ENCODE data around the gene MAST4. TPM values are rescaled to one million over a fixed set of nuclear protein-coding genes. Genes with fewer than 3 reads are reported as not detected.

MAST4 gene
- total and polyA plus RNA-seq, 2 experiments from 2014 or later = 4.2 to 6.0 TPM

DNA sequence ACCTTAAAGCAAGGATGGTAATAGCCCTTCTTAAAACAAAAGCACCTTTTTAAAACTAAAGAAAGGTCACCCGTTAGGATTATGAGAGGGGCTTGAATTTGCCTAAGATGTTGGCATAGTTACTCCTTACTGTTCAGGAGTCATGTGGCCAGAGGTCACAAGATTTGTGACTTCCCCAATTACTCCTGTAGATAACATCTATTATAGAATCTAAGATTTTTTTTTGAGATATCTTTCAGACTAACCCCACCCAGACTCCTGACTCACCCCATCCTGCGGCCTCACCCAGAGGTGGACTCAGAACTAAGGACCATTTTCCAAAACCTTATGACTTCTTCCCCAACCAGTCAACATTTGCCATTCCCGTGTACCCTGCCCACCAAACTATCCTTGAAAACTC lies 598.0 kb downstream of the MAST4 start:
- no peaks in the 10 kb centered on the region for H3K4me1 ChIP-seq (ENCODE audit: insufficient read depth)
- in situ Hi-C loops (cut with MboI) = no loop called here
- H3K9me3 ChIP-seq (ENCODE audit: low read depth) = no peaks in the 10 kb centered on the region

DNA sequence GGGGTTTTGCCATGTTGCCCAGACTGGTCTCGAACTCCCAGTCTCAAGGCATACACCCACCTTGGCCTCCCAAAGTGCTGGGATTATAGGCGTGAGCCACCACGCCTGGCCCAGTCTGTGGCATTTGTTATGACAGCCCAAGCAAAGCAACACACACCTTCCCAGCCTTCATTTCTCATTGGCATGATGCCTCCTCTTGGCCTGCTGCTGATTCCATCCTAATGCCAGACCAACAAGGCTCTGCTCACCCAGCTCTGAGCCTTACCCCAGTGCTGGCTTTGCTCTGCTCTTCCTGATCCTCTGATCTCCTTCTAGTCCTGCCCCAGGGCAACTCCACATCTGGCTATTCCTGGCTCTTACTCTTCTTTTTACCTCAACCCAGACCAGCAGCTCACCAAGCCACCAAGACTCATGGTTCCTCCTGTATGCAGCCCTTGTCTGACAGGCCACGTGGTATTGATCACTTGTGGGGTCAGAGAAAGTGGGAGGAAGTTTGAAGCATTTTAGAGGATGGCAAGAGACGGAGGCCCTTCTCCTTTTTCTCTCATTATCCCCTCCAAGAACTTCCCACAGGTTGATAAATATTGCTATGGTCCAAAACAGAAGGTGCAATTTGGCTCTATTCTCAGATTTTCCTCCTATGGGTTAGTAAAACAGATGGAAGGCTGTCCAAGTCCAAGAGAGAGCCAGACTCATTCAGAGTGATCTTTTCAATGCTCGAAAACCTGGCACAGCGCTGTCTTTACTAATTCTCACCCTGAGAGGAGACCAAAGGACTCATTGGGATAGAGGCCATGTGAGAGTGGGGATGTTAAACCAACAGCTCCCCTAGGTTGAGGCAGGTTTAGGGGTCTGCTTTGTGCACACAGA lies 599.4 kb downstream of the MAST4 start:
- DNase-seq = no peak
- H3K27ac ChIP-seq = no peak overlapping the region
- in situ Hi-C loops (cut with MboI) = no loop called here
- no peak overlapping the region for H3K4me2 ChIP-seq (ENCODE audit: unreplicated experiment)
- H3K4me3 ChIP-seq = no peak overlapping the region
- H3K36me3 ChIP-seq (ENCODE audit: low read depth) = no peaks in the 10 kb centered on the region
- H4K20me1 ChIP-seq (ENCODE audit: insufficient read depth) = no peaks in the 10 kb centered on the region
- no peak for TF ChIP-seq EZH2 (IDR thresholded peaks at IDR 0.05; ENCODE audit: insufficient read depth, poor library complexity, severe bottlenecking)
- TF ChIP-seq EZH2phosphoT487 (IDR thresholded peaks at IDR 0.05; ENCODE audit: insufficient read depth, low read depth) = no peak
- no peak overlapping the region for H3K9ac ChIP-seq
- no peaks in the 10 kb centered on the region for H3K9me3 ChIP-seq (ENCODE audit: low read depth)
- no peaks in the 10 kb centered on the region for H3K9me2 ChIP-seq (ENCODE audit: insufficient read depth)
- no peaks in the 10 kb centered on the region for H3K27me3 ChIP-seq (replicated peaks; ENCODE audit: insufficient read depth)
- H2AFZ ChIP-seq = no peak overlapping the region
- 79 to 81% methylated on average over 7 of the region's 7 CpGs for WGBS, 2 experiments (ENCODE audit: low coverage in 1 of 2, low lambda C conversion rate in 2 of 2, missing lambda C conversion rate in 2 of 2)
- no peaks in the 10 kb centered on the region for H3K4me1 ChIP-seq (ENCODE audit: insufficient read depth)
- H3F3A ChIP-seq (ENCODE audit: insufficient read depth) = no peaks in the 10 kb centered on the region
- no peaks in the 10 kb centered on the region for H3K79me2 ChIP-seq (ENCODE audit: insufficient read depth)

More for the DNA sequence above, 598.0 kb downstream of the MAST4 start:
- Histone ChIP-seq H3K9me2 (ENCODE audit: insufficient read depth) (no peaks in the 10 kb centered on the region), H3K4me2 (ENCODE audit: unreplicated experiment) (no peak overlapping the region), H2AFZ (no peak overlapping the region), H3F3A (ENCODE audit: insufficient read depth) (no peaks in the 10 kb centered on the region), H3K4me3 (no peak overlapping the region), H3K36me3 (ENCODE audit: low read depth) (no peaks in the 10 kb centered on the region), H3K9ac (no peak overlapping the region), H3K79me2 (ENCODE audit: insufficient read depth) (no peaks in the 10 kb centered on the region), H3K27ac (no peak overlapping the region), H4K20me1 (ENCODE audit: insufficient read depth) (no peaks in the 10 kb centered on the region), H3K27me3 (replicated peaks; ENCODE audit: insufficient read depth) (no peaks in the 10 kb centered on the region)
- WGBS, 2 experiments (ENCODE audit: low coverage in 1 of 2, low lambda C conversion rate in 2 of 2, missing lambda C conversion rate in 2 of 2) = 87 to 95% methylated on average over 3 of the region's 3 CpGs
- TF ChIP-seq EZH2phosphoT487 (IDR thresholded peaks at IDR 0.05; ENCODE audit: insufficient read depth, low read depth) = no peak
- TF ChIP-seq EZH2 (IDR thresholded peaks at IDR 0.05; ENCODE audit: insufficient read depth, poor library complexity, severe bottlenecking) = no peak
- DNase-seq = no peak

DNA sequence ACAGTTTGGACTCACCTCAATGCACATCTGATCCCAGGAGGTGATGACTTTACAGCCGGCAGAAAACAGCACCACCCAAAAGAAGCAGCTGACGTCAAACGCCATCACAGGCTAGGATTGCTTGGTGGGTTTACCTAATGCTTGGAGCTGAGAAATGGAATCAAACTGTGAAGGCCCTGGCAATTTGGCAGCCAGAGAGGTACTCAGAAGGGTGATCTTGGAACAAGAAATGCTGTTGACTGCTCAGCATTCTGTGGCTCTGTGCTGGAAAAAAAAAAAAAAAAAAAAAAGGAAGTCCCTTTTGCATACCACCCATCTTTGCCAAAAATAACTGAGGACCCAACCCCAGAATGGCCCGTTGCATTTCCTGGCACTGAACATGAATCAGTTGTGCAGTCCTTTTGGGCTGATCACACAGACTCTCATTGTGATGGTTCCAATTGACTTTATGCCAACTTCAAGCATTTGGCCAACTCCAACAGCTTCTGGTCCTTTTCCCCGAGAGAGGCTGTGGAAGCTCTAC lies 600.4 kb downstream of the MAST4 start, which contains the start of gene CD180:
CD180 (minus strand) TSS at position 263 of the 523 bp plus-strand sequence; CDS start at position 105, 158 bp downstream.
- in situ Hi-C loops (cut with MboI) = no loop called here
- H3K36me3 ChIP-seq (ENCODE audit: low read depth) = no peaks in the 10 kb centered on the region
- H4K20me1 ChIP-seq (ENCODE audit: insufficient read depth) = no peaks in the 10 kb centered on the region
- H2AFZ ChIP-seq = no peak within 1 kb of the TSS
- H3K9me2 ChIP-seq (ENCODE audit: insufficient read depth) = no peaks in the 10 kb centered on the region
- H3K4me3 ChIP-seq = no peak within 1 kb of the TSS
- H3K4me2 ChIP-seq (ENCODE audit: unreplicated experiment) = no peak within 1 kb of the TSS
- no peak for TF ChIP-seq EZH2phosphoT487 (IDR thresholded peaks at IDR 0.05; ENCODE audit: insufficient read depth, low read depth)
- TF ChIP-seq EZH2 (IDR thresholded peaks at IDR 0.05; ENCODE audit: insufficient read depth, poor library complexity, severe bottlenecking) = no peak
- WGBS, 2 experiments (ENCODE audit: low coverage in 1 of 2, low lambda C conversion rate in 2 of 2, missing lambda C conversion rate in 2 of 2) = 49 to 50% methylated on average over 5 of the region's 5 CpGs
- no peaks in the 10 kb centered on the region for H3K27me3 ChIP-seq (replicated peaks; ENCODE audit: insufficient read depth)
- no peaks in the 10 kb centered on the region for H3K79me2 ChIP-seq (ENCODE audit: insufficient read depth)
- H3F3A ChIP-seq (ENCODE audit: insufficient read depth) = no peaks in the 10 kb centered on the region
- no peaks in the 10 kb centered on the region for H3K9me3 ChIP-seq (ENCODE audit: low read depth)
- no peak within 1 kb of the TSS for H3K27ac ChIP-seq
- H3K9ac ChIP-seq = no peak within 1 kb of the TSS
- no peaks in the 10 kb centered on the region for H3K4me1 ChIP-seq (ENCODE audit: insufficient read depth)
- no peak for DNase-seq

DNA sequence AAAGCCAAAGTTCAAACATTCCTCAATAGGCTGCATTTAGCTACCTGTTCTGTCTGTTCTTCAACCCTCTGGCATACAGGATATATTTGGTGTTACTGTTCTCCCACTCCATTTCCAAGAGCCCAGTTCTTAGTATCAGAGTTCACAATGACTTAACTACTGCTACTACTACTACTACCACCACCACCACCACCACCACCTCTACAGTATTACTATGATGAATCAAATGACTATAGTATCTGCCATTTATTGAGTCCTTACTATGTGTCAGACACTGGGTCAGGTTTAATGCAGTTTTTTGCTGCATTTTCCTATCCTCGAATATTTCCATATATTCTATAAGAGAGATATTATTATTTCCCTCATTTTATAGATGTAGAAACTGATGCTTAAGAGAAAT lies 601.3 kb downstream of the MAST4 start:
- H3K79me2 ChIP-seq (ENCODE audit: insufficient read depth) = no peaks in the 10 kb centered on the region
- H3K4me1 ChIP-seq (ENCODE audit: insufficient read depth) = no peaks in the 10 kb centered on the region
- H3K9me2 ChIP-seq (ENCODE audit: insufficient read depth) = no peaks in the 10 kb centered on the region
- no peak overlapping the region for H3K27ac ChIP-seq
- no peaks in the 10 kb centered on the region for H4K20me1 ChIP-seq (ENCODE audit: insufficient read depth)
- 85 to 86% methylated on average over 1 of the region's 1 CpG for WGBS, 2 experiments (ENCODE audit: low coverage in 1 of 2, low lambda C conversion rate in 2 of 2, missing lambda C conversion rate in 2 of 2)
- TF ChIP-seq EZH2 (IDR thresholded peaks at IDR 0.05; ENCODE audit: insufficient read depth, poor library complexity, severe bottlenecking) = no peak
- TF ChIP-seq EZH2phosphoT487 (IDR thresholded peaks at IDR 0.05; ENCODE audit: insufficient read depth, low read depth) = no peak
- H3K9ac ChIP-seq = no peak overlapping the region
- no peak overlapping the region for H3K4me2 ChIP-seq (ENCODE audit: unreplicated experiment)
- no peak overlapping the region for H3K4me3 ChIP-seq
- H2AFZ ChIP-seq = no peak overlapping the region
- no peaks in the 10 kb centered on the region for H3K27me3 ChIP-seq (replicated peaks; ENCODE audit: insufficient read depth)
- in situ Hi-C loops (cut with MboI) = no loop called here
- no peaks in the 10 kb centered on the region for H3K36me3 ChIP-seq (ENCODE audit: low read depth)
- no peak for DNase-seq
- no peaks in the 10 kb centered on the region for H3F3A ChIP-seq (ENCODE audit: insufficient read depth)
- no peaks in the 10 kb centered on the region for H3K9me3 ChIP-seq (ENCODE audit: low read depth)
